Erythroblast (primary cell): Measurements from ENCODE around the gene STXBP3.

Experiments
- GATA1 ChIP-seq: IDR thresholded peaks from 2 replicates; pipeline ENCODE4 v1.6.1; 2011; ENCODE audit warnings: low read depth, mild to moderate bottlenecking, control low read depth, low read length, moderate library complexity
- POLR2A ChIP-seq: IDR thresholded peaks from 2 replicates; pipeline ENCODE4 v1.6.1; 2011; ENCODE audit warnings: mild to moderate bottlenecking, low read length

DNA sequence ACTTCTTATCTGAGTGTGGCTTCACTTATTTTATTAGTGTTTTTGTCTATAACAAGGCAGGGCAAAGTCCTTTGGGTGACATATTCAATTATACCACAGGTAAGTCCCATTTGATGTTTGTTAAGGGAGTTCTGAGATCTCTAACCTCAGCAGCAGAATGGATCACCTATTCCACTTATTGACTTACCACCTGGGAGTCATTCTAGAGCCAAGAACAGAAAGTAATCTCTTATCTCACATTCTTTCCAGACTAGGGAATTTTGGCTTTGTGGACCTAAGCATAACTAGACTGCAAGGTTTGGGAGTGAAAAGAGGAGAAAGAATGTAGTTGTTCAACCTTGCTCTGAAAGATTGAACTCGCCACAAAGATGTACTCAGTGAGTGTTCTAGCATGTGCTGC, 20.6 kb upstream of the STXBP3 start:
- no peak for TF ChIP-seq POLR2A
- no peak for TF ChIP-seq GATA1
